NCI-H1417 treated with DMSO at 0.1 percent for 48 hours (cell line): ENCODE data around the gene TFDP2.

ENCODE experiments used
- DNase-seq: peaks from one replicate; lab custom pipeline; 2025; lab: John Stamatoyannopoulos, UW

The TFDP2 gene

DNA sequence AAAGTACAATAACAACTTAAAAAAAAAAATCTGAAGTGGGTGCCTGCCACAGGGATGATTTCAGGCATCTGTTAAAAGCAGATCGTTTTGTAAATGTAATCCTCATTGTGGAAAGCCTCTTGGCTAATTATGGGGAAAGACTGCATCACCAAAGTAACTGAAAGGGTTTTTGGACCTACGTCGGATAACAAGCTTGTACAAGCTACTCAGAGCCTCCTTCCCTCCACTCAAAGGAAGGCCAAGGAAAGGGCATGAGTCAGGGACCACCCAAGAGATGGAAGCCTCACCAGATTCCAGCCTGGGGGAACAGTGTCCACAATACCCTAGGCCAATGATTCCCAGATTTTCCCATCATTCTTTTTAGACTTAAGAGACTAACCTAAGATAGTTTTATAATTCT lies 188.6 kb downstream of the TFDP2 start:
- DNase-seq: no peak

GRCh38 chr3:141959589-141960554 lies 189.5 kb downstream of the TFDP2 start:
- DNase-seq: no peak

DNA sequence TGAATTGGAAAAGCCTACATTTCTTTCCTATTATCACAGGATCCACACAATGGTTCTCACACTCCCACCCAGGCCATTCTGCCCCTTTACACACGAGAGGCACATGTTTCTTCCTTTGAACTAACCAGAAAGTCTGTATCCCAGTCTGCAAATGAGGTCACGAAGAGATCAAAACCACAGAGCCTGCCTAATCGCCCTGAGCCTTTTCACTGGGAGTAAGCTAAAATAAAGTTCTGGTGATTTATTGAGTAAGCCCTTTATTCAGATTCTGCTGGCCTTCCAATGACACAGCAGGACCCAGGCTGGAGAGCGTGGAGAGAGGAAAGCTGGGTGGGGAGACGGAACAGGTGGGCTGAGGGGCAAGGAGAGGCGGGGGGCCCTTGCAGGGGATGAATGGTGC lies 194.2 kb downstream of the TFDP2 start:
- DNase-seq: no peak

DNA sequence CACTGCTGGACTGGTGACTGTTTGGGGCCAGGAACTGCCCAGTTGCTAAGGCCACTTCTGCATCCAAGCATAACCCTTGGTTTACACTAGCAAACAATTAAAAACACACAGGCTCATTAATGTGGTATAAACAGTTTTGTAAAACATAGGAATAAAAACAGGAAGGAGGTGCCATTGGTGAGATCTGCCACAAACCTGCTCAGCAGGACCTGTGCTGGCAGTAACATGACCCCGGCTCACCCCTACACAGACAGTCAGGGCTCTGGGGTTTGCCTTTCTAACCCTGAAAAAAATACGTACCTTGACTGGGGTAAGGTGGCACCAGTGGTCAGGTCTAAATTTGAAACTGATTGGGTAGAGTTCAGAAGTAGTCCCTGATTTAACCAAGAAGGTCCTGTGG lies 196.7 kb downstream of the TFDP2 start:
- DNase-seq: no peak

GRCh38 chr3:141950572-141951493 lies 198.5 kb downstream of the TFDP2 start:
- DNase-seq: no peak

DNA sequence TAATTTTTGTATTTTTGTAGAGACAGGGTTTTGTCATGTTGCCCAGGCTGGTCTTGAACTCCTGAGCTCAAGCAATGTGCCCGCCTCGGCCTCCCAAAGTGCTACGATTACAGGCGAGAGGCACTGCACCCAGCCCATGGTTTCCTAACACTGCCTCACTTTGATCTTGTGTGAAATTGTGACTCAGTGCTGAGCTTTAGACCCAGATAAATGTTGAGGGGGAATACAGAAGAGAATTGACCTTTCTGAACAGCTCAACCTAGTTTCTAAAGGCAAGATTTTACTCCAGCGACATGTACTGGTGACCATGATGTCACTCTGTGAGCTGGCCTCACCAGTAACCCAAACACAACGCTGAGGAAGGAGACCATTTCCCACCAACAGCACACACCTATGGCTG lies 199.4 kb downstream of the TFDP2 start:
- DNase-seq: no peak

GRCh38 chr3:141949399-141949798 lies 199.9 kb downstream of the TFDP2 start:
- DNase-seq: no peak

GRCh38 chr3:141945726-141946485 lies 203.4 kb downstream of the TFDP2 start:
- DNase-seq: no peak

DNA sequence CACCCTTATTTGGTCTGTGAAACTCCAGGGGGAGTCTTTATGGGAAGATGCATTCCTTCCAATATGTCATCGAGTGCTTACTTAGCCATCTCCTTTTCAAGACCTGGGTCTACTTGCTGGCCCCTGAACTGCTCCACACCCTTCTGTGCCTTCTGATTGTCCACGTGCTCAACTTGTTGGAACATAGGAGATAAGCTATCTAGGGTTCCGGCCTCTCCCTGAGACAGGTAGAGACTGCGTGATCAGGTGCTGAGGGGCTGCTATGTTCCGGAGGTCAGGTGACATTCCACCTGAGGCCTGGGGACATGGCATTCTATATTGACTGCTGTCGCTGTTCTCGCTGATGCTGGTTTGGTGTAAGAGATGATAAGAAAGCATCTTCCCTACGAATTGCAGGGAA lies 207.3 kb downstream of the TFDP2 start:
- no peak for DNase-seq

DNA sequence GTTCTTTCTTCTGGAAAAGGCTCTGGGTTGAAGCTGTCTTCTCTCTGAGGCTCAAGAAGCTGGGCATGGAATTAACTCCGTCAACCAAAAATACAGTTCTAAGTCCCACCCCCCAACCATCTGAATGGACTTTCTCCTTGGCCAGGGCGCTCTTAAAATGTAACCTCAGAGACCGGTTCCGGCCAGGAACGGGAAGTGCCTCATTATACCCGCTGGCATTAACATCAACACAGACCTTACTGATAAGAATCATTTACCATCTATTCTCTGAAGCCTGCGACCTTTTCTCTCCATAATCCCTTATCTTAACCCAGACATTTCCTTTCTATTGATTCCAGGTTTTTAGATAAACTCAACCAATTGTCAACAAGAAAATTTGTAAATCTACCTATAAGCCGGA lies 208.3 kb downstream of the TFDP2 start:
- DNase-seq: no peak

DNA sequence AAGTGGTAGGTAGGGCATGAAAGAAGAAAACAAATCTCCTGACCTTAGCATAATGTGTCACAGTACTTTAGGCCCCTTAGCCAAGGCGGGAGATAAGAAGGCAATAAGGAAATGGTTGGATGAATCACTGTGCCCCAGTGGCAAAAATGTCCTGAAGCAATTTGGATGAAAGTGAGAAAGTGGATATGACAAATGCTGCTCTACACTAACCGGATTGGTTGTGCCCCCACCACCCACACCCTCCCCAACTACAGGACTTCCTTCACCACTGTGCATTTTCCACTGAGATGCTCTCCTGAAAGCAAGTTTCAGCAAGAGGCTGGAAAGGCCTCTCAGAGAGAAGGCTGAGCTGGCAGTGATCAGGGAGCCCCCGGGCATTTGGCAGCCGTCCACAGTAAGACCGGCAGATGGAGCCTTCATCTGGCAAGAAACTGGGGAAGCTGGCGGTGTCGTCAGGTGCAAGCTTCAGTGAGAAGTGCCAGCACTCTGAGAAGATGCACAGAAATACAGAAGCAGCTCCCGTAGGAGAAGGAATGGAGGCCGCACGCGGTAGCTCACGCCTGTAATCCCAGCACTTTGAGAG lies 209.1 kb downstream of the TFDP2 start:
- no peak for DNase-seq

GRCh38 chr3:141939759-141940158 lies 209.6 kb downstream of the TFDP2 start:
- no peak for DNase-seq

DNA sequence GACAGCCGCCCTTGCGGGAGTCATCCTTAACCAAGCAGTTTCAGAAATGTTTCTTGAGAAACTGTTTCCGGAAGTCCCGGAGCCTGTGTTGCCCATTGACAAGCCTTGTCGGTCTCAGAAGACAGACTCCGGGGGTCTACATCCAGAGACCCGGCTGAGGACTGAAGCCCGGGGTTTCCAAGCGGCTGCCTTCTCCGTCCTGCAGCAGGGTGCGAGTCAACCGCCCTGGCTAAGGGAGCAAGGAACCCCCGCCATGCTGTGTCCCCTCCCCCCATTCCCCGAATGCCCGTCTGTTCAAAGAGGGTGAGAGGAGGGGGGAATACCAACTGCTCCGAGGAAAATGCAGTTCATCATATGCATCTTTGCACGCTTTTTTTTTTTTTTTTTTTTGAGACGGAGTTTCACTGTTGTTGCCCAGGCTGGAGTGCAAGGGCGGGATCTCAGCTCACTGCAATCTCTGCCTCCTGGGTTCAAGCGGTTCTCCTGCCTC lies 211.3 kb downstream of the TFDP2 start:
- no peak for DNase-seq

- DNase-seq: no peak
Observed at GRCh38 chr3:141934354-141934753, 215.0 kb downstream of the TFDP2 start.

- DNase-seq: no peak
Observed at GRCh38 chr3:141933421-141934300, 215.7 kb downstream of the TFDP2 start.

DNA sequence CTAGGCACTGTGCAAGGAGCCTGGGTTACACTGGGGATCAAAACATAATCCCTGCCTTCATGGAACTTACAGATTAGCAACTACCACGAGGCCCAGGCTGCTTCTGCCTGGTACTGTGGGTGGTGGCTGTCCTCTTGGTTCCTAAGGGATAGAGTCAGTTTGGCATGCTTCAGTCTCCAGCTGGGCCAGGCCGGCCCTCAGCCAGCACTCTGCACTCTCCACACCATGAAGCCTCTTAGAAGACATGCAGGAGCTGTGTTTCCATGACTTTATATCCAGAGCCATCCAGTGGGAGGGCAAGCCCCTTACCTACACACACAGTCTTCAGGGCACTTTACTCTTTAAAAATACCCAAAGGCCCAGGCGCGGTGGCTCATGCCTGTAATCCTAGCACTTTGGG lies 218.5 kb downstream of the TFDP2 start:
- no peak for DNase-seq

- DNase-seq: no peak
Observed at GRCh38 chr3:141929341-141929995, 219.9 kb downstream of the TFDP2 start.

DNA sequence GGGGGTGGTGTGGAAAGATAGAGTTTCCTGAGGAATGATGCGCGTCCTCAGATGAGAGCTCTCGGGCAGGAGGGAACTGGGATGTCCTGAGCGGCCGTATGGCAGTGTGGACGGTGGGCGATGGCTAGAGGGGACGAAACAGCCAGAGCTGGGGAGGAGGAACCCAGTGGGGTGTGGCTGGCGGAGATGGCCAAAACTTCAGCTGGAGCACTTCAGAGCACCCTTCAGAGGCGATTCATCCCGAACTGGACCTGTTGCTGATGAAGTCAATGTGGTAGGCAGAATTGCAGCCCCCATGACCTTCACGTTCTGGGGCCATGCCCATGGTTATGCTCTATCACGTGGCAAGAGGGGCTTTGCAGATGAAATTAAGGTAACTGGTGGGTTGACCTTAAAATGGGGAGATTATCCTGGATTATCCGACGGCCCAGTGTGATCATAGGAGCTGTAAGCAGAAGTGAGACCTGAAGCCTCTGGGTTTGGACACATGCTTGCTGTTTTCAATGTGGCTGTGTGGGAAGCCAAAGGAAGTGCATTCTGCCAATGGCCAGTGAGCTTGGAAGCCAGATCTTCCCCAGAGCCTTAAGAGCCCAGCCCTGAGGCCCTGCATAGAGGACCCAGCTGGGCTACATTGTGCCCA lies 220.6 kb downstream of the TFDP2 start:
- DNase-seq: no peak

GRCh38 chr3:141926929-141927328 lies 222.4 kb downstream of the TFDP2 start:
- no peak for DNase-seq
